CD4-positive, alpha-beta T cell (primary cell): Measurements from ENCODE around the gene TPRN. TPM values are rescaled to one million over a fixed set of nuclear protein-coding genes. Genes with fewer than 3 reads are reported as not detected.

ENCODE experiments used
- ATAC-seq: fragments of 200-7000 bp; cut with Tn5 transposase; one replicate; pipeline ENCODE4 v1.10.0; 2022; ENCODE audit warnings: mild to moderate bottlenecking; ENCODE audit not compliant: poor library complexity
- CTCF ChIA-PET: fragments of 350-600 bp; sonication (Branson Sonifier 250); formaldehyde crosslinking; loops from one replicate; lab custom pipeline; 2021; ENCODE audit warnings: antibody characterized with exemption, inconsistent platforms; lab: Charles Lee
- POLR2A ChIA-PET: fragments of 350-600 bp; sonication (Branson Sonifier 250); formaldehyde crosslinking; loops from one replicate; lab custom pipeline; 2021; ENCODE audit warnings: antibody characterized with exemption, inconsistent platforms; lab: Charles Lee
- DNase-seq, 14 experiments: peaks; one replicate each; pipeline ENCODE4 v3.0.0-alpha.2; 2013 to 2020; ENCODE audit warnings: mixed read lengths in 2 of 14
- H3K27ac ChIP-seq, 2 donors: one replicate each; pipeline versions ENCODE4 v1.5.1 to v1.7.0; 2013; ENCODE audit warnings: low read length in 2 of 2, low read depth in 1 of 2, mild to moderate bottlenecking in 1 of 2
- H3K27me3 ChIP-seq, 2 experiments: 1 replicate in 1 of 2; 2 replicates in 1 of 2; pipeline versions ENCODE4 v1.6.1 to v1.7.0; 2013; ENCODE audit warnings: low read length in 2 of 2, control low read depth in 1 of 2, mild to moderate bottlenecking in 1 of 2, moderate library complexity in 1 of 2; ENCODE audit not compliant: insufficient read depth in 2 of 2, control insufficient read depth in 1 of 2
- H3K36me3 ChIP-seq: one replicate; pipeline ENCODE4 v1.6.1; 2013; ENCODE audit warnings: low read length, control low read depth; ENCODE audit not compliant: insufficient read depth
- H3K4me1 ChIP-seq: one replicate; pipeline ENCODE4 v1.6.1; 2013; ENCODE audit warnings: low read length, control low read depth; ENCODE audit not compliant: insufficient read depth
- H3K4me3 ChIP-seq: one replicate; pipeline ENCODE4 v1.5.1; 2013; ENCODE audit warnings: mild to moderate bottlenecking, low read length, moderate library complexity
- H3K9me3 ChIP-seq, 2 experiments: 1 replicate in 1 of 2; 2 replicates in 1 of 2; pipeline versions ENCODE4 v1.6.1 to v1.7.0; 2013; ENCODE audit warnings: low read length in 2 of 2, mild to moderate bottlenecking in 2 of 2, control low read depth in 1 of 2, moderate library complexity in 1 of 2; ENCODE audit not compliant: control insufficient read depth in 1 of 2, insufficient read depth in 1 of 2
- H3K27ac Mint-ChIP-seq: one replicate; pipeline ENCODE4 v1.8.0; 2020; ENCODE audit warnings: mixed read lengths
- H3K27me3 Mint-ChIP-seq: one replicate; pipeline ENCODE4 v1.8.0; 2021; ENCODE audit warnings: mixed read lengths
- H3K36me3 Mint-ChIP-seq: one replicate; pipeline ENCODE4 v1.8.0; 2021; ENCODE audit warnings: low read depth, mixed read lengths
- H3K4me1 Mint-ChIP-seq: one replicate; pipeline ENCODE4 v1.8.0; 2021; ENCODE audit warnings: low read depth, mixed read lengths
- H3K4me3 Mint-ChIP-seq: one replicate; pipeline ENCODE4 v1.8.0; 2020; ENCODE audit warnings: mild to moderate bottlenecking, mixed read lengths
- H3K9me3 Mint-ChIP-seq: one replicate; pipeline ENCODE4 v1.8.0; 2020; ENCODE audit warnings: mixed read lengths
- intact Hi-C, 2 experiments: fragments of 100-400 bp; cut with DNase I in 1 of 2; cut with micrococcal nuclease in 1 of 2; formaldehyde crosslinking; loops; one replicate each; pipeline versions ENCODE4 v1.15.1 to v1.9.0; 2023 to 2025; cut with DNase I, micrococcal nuclease
- total RNA-seq, 174 experiments: library from RNA in 2 of 174; stranded (reverse) in 2 of 174; gene quantifications; one replicate each; pipeline ENCODE4 v1.2.3 and lab custom pipeline; 2021 to 2026
- TF ChIP-seq, protein P1 (sequence below): fragments of 200-600 bp; IDR thresholded peaks from one replicate; pipeline ENCODE4 v1.8.0; 2022; ENCODE audit warnings: antibody characterized with exemption, mild to moderate bottlenecking

TPRN gene
- total RNA-seq, 2 experiments from 2014 or later: 6.1 to 8.6 TPM

GRCh38 chr9:137218754-137219271, 18.3 kb upstream of the TPRN start:
- Histone ChIP-seq H3K4me1 (peaks cover 17% of the 10 kb centered on the region), H3K27ac (no peak overlapping the region), H3K36me3 (peaks cover 6% of the 10 kb centered on the region), H3K4me3 (no peak overlapping the region), H3K9me3 (no peaks in the 10 kb centered on the region), H3K27me3 (no peaks in the 10 kb centered on the region)
- POLR2A ChIA-PET: interaction anchor here (1.1 kb wide), 1 partner anchor 133 kb away, joined by 3 read pairs; no protein-coding TSS in a partner anchor
- Mint-ChIP-seq H3K9me3 (no peaks in the 10 kb centered on the region), H3K4me3 (no peak overlapping the region), H3K36me3 (no peaks in the 10 kb centered on the region), H3K27me3 (no peaks in the 10 kb centered on the region), H3K27ac (no peak overlapping the region), H3K4me1 (peaks cover 9% of the 10 kb centered on the region)
- CTCF ChIA-PET: interaction anchor here (1.1 kb wide), 1 partner anchor 9 kb away, joined by 3 read pairs; the partner anchor contains the start of gene RNF224
- intact Hi-C loops: no loop called here
- ATAC-seq (no peak), DNase-seq (no peak)
- TF ChIP-seq, protein P1, sequence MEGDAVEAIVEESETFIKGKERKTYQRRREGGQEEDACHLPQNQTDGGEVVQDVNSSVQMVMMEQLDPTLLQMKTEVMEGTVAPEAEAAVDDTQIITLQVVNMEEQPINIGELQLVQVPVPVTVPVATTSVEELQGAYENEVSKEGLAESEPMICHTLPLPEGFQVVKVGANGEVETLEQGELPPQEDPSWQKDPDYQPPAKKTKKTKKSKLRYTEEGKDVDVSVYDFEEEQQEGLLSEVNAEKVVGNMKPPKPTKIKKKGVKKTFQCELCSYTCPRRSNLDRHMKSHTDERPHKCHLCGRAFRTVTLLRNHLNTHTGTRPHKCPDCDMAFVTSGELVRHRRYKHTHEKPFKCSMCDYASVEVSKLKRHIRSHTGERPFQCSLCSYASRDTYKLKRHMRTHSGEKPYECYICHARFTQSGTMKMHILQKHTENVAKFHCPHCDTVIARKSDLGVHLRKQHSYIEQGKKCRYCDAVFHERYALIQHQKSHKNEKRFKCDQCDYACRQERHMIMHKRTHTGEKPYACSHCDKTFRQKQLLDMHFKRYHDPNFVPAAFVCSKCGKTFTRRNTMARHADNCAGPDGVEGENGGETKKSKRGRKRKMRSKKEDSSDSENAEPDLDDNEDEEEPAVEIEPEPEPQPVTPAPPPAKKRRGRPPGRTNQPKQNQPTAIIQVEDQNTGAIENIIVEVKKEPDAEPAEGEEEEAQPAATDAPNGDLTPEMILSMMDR: no peak

- no peaks in the 10 kb centered on the region for H3K9me3 Mint-ChIP-seq
- no peak overlapping the region for H3K27ac Mint-ChIP-seq
- CTCF ChIA-PET: interaction anchor here (1.1 kb wide), 1 partner anchor 9 kb away, joined by 3 read pairs; the partner anchor contains the start of gene RNF224
- TF ChIP-seq, protein P1: no peak
- Histone ChIP-seq H3K27me3 (no peaks in the 10 kb centered on the region), H3K4me3 (no peak overlapping the region), H3K36me3 (peaks cover 6% of the 10 kb centered on the region), H3K4me1 (peaks cover 15% of the 10 kb centered on the region), H3K9me3 (no peaks in the 10 kb centered on the region), H3K27ac (no peak overlapping the region)
- H3K36me3 Mint-ChIP-seq: no peaks in the 10 kb centered on the region
- ATAC-seq: no peak
- no peak overlapping the region for H3K4me3 Mint-ChIP-seq
- H3K4me1 Mint-ChIP-seq: peaks cover 5% of the 10 kb centered on the region
- no peaks in the 10 kb centered on the region for H3K27me3 Mint-ChIP-seq
- no peak for DNase-seq
- intact Hi-C loops: no loop called here
- POLR2A ChIA-PET: no interaction called here
These were observed 17.7 kb upstream of the TPRN start for GRCh38 chr9:137218212-137218753.

DNA sequence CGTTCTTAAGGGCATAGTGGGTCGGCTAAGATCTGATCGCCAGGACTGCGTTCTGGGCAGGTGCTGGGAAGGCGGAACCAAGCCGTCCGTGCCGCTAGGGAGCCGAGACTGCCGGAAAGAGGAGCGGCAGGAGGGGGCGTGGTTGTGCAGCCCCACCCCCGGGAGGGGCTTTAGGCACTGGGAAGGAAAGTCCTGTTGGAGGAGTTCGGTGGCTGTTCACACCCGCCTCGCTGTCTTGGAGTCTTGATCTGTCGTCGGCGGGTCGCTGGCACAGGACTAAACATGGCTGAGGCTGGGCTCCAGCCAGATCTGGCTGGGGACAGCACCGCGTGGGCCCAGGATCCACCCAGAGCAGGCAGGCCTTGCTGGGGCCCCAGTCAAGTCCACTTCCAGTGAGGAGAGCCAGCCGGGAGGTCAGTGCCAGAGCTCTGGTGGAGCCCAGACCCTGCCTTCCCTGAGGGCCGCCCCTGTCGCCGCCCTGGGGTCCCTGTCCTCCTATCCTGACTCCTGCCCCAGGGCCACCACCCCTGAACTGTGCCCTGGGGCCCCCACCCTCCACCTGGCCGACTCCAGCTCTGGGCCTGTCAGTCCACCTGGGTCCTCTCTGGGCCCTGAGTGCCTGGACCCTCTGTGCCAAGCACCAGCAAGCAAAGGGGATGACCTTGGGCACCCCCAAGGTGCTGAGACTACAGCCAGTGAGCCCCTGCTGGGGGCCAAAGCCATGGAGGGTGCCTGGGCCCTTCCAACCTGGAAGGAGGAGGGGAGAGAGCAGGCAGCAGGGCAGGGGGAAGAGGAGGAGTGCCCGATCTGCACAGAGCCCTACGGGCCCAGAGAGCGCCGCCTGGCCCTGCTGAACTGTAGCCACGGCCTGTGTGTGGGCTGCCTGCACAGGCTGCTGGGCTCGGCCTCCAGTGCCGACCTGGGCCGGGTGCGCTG, 17.0 kb upstream of the TPRN start:
- Histone ChIP-seq H3K9me3 (no peaks in the 10 kb centered on the region), H3K27me3 (no peaks in the 10 kb centered on the region), H3K4me3 (no peak overlapping the region), H3K4me1 (peaks cover 8% of the 10 kb centered on the region), H3K36me3 (peaks cover 6% of the 10 kb centered on the region), H3K27ac (no peak overlapping the region)
- Mint-ChIP-seq H3K4me3 (peak overlapping the region; percentile 30), H3K27me3 (no peaks in the 10 kb centered on the region), H3K36me3 (no peaks in the 10 kb centered on the region), H3K27ac (no peak overlapping the region), H3K4me1 (no peaks in the 10 kb centered on the region), H3K9me3 (no peaks in the 10 kb centered on the region)
- CTCF ChIA-PET: no interaction called here
- TF ChIP-seq, protein P1: no peak
- peak in 1 of 14 experiments; percentile 32 for DNase-seq
- POLR2A ChIA-PET: no interaction called here
- ATAC-seq: no peak
- intact Hi-C loops: no loop called here
